Activated CD4-positive, alpha-beta memory T cell treated with anti-CD3 and anti-CD28 coated beads, Interleukin-2, amount 10 ng/mL, durations not matched to agents 7 days and 5 days (primary cell): ENCODE data around the gene NLRC4. TPM values are rescaled to one million over a fixed set of nuclear protein-coding genes. Genes with fewer than 3 reads are reported as not detected.

ENCODE experiments used
- CTCF ChIA-PET: fragments of 350-600 bp; sonication (Branson Sonifier 250); formaldehyde crosslinking; loops from one replicate; lab custom pipeline; 2021; ENCODE audit warnings: antibody characterized with exemption, inconsistent platforms; lab: Charles Lee
- POLR2A ChIA-PET: fragments of 350-600 bp; sonication (Branson Sonifier 250); formaldehyde crosslinking; loops from one replicate; lab custom pipeline; 2021; ENCODE audit warnings: antibody characterized with exemption; lab: Charles Lee
- DNase-seq: peaks from one replicate; pipeline ENCODE4 v3.0.0-alpha.2; 2020
- H3K27ac Mint-ChIP-seq: one replicate; pipeline ENCODE4 v1.8.0; 2021; ENCODE audit warnings: mild to moderate bottlenecking, mixed read lengths
- H3K27me3 Mint-ChIP-seq: one replicate; pipeline ENCODE4 v1.8.0; 2021; ENCODE audit warnings: mixed read lengths
- H3K36me3 Mint-ChIP-seq: one replicate; pipeline ENCODE4 v1.8.0; 2021; ENCODE audit warnings: low read depth, mixed read lengths
- H3K4me1 Mint-ChIP-seq: one replicate; pipeline ENCODE4 v1.8.0; 2021; ENCODE audit warnings: mixed read lengths
- H3K4me3 Mint-ChIP-seq: one replicate; pipeline ENCODE4 v1.8.0; 2021; ENCODE audit warnings: mild to moderate bottlenecking, mixed read lengths
- H3K9me3 Mint-ChIP-seq: one replicate; pipeline ENCODE4 v1.8.0; 2021; ENCODE audit warnings: mixed read lengths
- total RNA-seq, 2 experiments: library from RNA; stranded (reverse); gene quantifications; one replicate each; pipeline ENCODE4 v1.2.3, GENCODE V29; 2021

Gene NLRC4
- total RNA-seq, 2 experiments from 2014 or later = 0.08 to 0.30 TPM

DNA sequence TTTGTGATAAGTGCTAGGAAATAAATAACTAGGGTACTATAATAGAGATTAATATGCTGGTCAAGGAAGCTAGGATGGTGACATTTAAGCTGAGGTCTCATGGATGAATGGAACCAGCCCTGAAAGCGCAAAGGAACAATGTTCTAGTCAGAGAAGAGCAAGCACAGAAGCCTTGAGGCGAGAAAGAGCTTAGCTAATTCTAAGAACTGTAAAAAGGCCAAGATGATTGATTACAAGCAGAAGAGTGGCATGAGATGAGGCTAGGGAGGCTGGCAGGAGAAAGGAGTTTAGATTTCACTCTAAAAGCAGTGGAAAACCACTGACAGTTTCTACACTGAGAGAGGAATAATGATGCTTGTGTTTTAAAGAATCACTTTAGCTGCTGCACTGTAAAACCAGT lies 9.6 kb upstream of the NLRC4 start:
- no peak for DNase-seq
- CTCF ChIA-PET = no interaction called here
- no peak overlapping the region for H3K27ac Mint-ChIP-seq

DNA sequence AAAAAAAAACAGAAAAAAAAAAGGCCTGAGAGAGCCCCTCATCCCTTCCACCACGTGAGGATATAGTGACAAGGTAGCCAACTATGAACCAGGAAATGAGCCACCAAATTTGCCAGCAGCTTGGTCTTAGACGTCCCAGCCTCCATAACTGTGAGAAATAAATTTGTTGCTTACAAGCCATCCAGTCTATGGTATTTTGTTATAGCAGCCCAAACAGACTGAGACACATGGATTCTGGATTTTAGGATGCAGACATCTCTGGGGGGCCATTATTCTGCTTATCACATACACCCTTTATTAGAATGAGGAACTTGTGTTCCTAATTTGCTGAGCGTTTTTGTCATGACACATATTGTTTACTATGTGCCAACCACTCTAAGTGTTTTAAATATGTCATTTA lies 7.6 kb upstream of the NLRC4 start:
- no peak overlapping the region for H3K4me3 Mint-ChIP-seq
- H3K36me3 Mint-ChIP-seq = no peaks in the 10 kb centered on the region
- ChIA-PET POLR2A (no interaction called here), CTCF (interaction anchor here (0.6 kb wide), 1 partner anchor 433 kb away, joined by 4 read pairs; no protein-coding TSS in a partner anchor)
- no peaks in the 10 kb centered on the region for H3K9me3 Mint-ChIP-seq
- peaks cover 5% of the 10 kb centered on the region for H3K27me3 Mint-ChIP-seq
- H3K4me1 Mint-ChIP-seq = peaks cover 7% of the 10 kb centered on the region
- no peak for DNase-seq
- no peak overlapping the region for H3K27ac Mint-ChIP-seq

More for the DNA sequence above, 9.6 kb upstream of the NLRC4 start:
- peaks cover 5% of the 10 kb centered on the region for H3K27me3 Mint-ChIP-seq
- peaks cover 16% of the 10 kb centered on the region for H3K4me1 Mint-ChIP-seq
- POLR2A ChIA-PET = no interaction called here
- no peaks in the 10 kb centered on the region for H3K9me3 Mint-ChIP-seq
- H3K36me3 Mint-ChIP-seq = peaks cover 2% of the 10 kb centered on the region
- H3K4me3 Mint-ChIP-seq = no peak overlapping the region

DNA sequence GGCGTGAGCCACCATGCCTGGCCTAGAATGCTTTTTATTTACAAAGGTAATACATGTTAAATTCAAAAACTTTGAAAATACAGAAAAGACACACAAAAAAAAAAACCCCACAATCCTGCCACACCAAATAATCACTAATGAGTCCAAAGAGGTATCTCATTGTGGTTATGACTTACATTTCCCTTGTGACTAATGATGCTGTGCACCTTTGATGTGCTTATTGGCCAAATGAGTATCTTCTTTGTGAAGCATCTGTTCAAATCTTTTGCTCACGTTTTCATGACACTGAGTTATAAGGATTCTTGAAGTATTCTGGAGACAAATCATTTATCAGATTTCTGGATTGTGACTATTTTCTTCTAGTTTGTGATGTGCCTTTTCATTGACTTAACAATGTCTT lies 6.4 kb upstream of the NLRC4 start:
- DNase-seq = no peak
- ChIA-PET POLR2A (interaction anchor here (0.7 kb wide), 1 partner anchor 172 kb away, joined by 3 read pairs; no protein-coding TSS in a partner anchor), CTCF (no interaction called here)
- Mint-ChIP-seq H3K4me1 (no peaks in the 10 kb centered on the region), H3K4me3 (no peak overlapping the region), H3K27me3 (peaks cover 5% of the 10 kb centered on the region), H3K9me3 (no peaks in the 10 kb centered on the region), H3K27ac (no peak overlapping the region), H3K36me3 (no peaks in the 10 kb centered on the region)

DNA sequence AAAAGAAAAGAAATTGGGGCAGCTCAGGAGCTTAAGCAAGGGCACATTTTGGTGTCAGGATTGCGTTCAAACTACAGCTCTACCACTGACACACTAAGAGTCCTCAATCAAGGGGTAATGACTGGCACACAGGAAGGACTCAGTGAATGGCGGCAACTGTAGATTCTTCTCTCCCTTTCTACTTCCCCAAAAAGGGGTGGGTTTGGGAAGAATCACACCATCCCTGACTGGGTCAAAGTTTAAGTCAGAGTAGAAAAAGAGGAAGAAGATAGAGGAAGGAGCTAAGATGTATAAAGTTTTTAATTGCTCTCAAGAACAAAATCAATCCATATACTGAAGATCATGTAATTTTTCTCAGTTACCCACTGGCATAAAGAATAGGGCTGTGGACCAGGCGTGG lies 2.6 kb downstream of the NLRC4 start:
- no peaks in the 10 kb centered on the region for H3K36me3 Mint-ChIP-seq
- H3K4me1 Mint-ChIP-seq = peaks cover 10% of the 10 kb centered on the region
- DNase-seq = no peak
- no peak overlapping the region for H3K27ac Mint-ChIP-seq
- no peaks in the 10 kb centered on the region for H3K27me3 Mint-ChIP-seq
- POLR2A ChIA-PET = interaction anchor here (0.6 kb wide), 1 partner anchor 50 kb away, joined by 3 read pairs; no protein-coding TSS in a partner anchor
- CTCF ChIA-PET = no interaction called here
- no peaks in the 10 kb centered on the region for H3K9me3 Mint-ChIP-seq
- H3K4me3 Mint-ChIP-seq = no peak overlapping the region

DNA sequence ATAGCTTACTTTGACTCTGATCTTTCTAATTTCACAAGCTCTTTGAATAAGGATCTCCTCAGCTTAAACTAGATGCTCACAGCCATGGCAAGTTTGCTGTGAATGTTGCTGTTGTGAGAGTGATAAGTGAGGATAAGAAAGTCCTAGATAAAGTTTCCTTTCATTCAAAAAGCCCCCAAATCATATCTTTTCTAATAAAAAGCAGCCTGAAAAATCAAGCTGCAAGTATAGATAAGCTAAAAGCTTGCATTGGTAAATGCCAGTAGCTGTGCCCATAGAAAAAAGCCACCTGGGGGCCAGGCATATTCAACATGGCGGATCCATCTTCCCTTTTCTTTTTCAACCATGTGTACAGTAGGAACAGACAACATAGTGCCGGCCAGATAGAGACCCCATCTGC lies 4.3 kb downstream of the NLRC4 start:
- Mint-ChIP-seq H3K27ac (no peak overlapping the region), H3K27me3 (no peaks in the 10 kb centered on the region), H3K4me3 (no peak overlapping the region), H3K36me3 (no peaks in the 10 kb centered on the region), H3K4me1 (peaks cover 9% of the 10 kb centered on the region), H3K9me3 (no peaks in the 10 kb centered on the region)
- ChIA-PET CTCF (interaction anchor here (0.7 kb wide), 1 partner anchor 186 kb away, joined by 5 read pairs; no protein-coding TSS in a partner anchor), POLR2A (no interaction called here)
- no peak for DNase-seq

DNA sequence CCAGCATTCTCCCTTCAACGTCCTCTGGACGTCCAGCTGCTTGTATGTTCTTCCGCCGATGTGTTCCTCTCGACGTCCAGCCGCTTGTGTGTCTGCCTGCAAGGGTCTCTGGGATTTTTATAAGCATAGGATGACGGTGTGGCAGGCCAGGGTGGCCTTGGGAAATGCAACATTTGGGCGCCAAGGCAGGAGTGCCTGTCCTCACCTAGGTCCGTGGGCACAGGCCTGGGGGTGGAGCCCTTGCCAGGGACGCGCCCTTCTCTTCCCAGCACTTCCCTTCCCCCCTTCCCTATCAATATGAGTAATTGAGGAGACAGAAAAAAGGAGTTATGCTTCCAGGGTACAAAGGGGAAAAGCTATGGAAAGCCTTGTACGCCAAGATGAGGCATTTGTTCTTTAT lies 6.4 kb downstream of the NLRC4 start:
- Mint-ChIP-seq H3K4me3 (no peak overlapping the region), H3K4me1 (peaks cover 2% of the 10 kb centered on the region), H3K9me3 (no peaks in the 10 kb centered on the region), H3K36me3 (no peaks in the 10 kb centered on the region), H3K27me3 (no peaks in the 10 kb centered on the region), H3K27ac (no peak overlapping the region)
- ChIA-PET POLR2A (no interaction called here), CTCF (interaction anchor here (0.6 kb wide), 1 partner anchor 24 kb away, joined by 3 read pairs; no protein-coding TSS in a partner anchor)
- DNase-seq = no peak

DNA sequence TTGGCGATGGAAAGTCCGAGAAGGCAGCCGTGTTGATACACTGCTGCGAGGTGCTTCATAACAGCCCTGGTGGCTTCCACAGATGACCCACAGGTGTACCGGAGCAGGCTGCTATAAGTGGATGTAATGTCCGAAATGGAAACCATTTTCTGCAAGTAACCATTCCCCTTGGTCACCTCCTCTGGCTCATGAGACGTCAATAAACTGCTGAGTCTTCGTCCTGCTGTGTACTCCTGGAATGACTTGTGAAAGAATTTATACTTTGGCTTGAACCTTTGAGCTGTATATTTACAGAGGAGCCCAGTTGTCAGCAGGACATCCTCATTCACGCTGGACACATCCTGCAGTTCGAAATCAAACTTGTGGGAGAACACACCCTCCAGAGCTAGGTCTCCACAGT lies 14.4 kb downstream of the NLRC4 start:
- H3K4me1 Mint-ChIP-seq = no peaks in the 10 kb centered on the region
- no peaks in the 10 kb centered on the region for H3K9me3 Mint-ChIP-seq
- CTCF ChIA-PET = no interaction called here
- H3K4me3 Mint-ChIP-seq = no peak overlapping the region
- H3K27me3 Mint-ChIP-seq = no peaks in the 10 kb centered on the region
- H3K36me3 Mint-ChIP-seq = no peaks in the 10 kb centered on the region
- no peak overlapping the region for H3K27ac Mint-ChIP-seq
- no peak for DNase-seq
- POLR2A ChIA-PET = interaction anchor here (1.1 kb wide), 1 partner anchor 28 kb away, joined by 3 read pairs; the partner anchor contains the start of gene YIPF4

DNA sequence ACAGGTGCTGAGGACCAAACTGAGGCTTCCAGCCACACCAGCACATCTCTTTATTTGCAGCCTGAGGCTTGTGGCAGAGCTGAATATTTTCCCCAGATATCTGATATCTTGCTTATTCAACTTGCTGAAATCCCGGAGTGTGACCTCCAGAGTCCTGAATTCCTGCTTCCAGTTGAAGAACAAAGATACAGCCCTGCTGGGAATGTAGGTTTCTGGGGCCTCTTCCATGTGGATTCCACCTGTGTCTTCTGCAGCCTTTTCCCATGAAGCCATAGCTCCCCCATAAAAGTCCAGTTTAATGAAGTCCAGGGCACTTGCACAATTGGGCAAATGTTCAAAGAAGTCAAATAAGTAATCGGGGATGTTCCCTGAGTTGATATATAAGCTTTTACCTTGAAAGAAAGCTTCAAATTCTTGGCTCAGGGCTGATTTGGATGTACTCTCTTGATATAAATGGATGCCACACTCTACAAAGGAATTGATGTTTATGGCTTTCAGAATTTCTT lies 14.9 kb downstream of the NLRC4 start:
- CTCF ChIA-PET = no interaction called here

DNA sequence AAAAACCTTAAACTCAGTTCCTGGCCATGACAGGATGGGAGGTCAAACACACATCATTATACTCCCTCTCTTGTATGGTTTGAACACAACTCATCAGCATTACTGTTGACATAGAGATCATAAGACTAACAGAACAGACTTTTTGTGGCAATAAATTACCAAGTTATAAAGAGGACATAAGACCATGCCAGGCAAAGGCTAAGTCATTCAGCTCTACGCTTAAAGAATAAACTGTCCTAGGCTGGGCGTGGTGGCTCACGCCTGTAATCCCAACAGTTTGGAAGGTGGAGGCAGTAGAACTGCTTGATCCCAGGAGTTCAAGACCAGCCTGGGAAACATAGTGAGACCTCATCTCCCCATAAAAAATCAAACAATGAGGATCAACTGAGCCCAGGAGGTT lies 16.4 kb downstream of the NLRC4 start:
- no peaks in the 10 kb centered on the region for H3K27me3 Mint-ChIP-seq
- no peak overlapping the region for H3K27ac Mint-ChIP-seq
- H3K4me1 Mint-ChIP-seq = no peaks in the 10 kb centered on the region
- POLR2A ChIA-PET = no interaction called here
- no peaks in the 10 kb centered on the region for H3K9me3 Mint-ChIP-seq
- CTCF ChIA-PET = interaction anchor here (0.6 kb wide), 1 partner anchor 322 kb away, joined by 3 read pairs; no protein-coding TSS in a partner anchor
- no peaks in the 10 kb centered on the region for H3K36me3 Mint-ChIP-seq
- H3K4me3 Mint-ChIP-seq = no peak overlapping the region
- no peak for DNase-seq

More for the DNA sequence above, 14.9 kb downstream of the NLRC4 start:
- H3K9me3 Mint-ChIP-seq = no peaks in the 10 kb centered on the region
- no peak for DNase-seq
- no peak overlapping the region for H3K27ac Mint-ChIP-seq
- no peaks in the 10 kb centered on the region for H3K4me1 Mint-ChIP-seq
- H3K36me3 Mint-ChIP-seq = no peaks in the 10 kb centered on the region
- no peaks in the 10 kb centered on the region for H3K27me3 Mint-ChIP-seq
- no peak overlapping the region for H3K4me3 Mint-ChIP-seq
- POLR2A ChIA-PET = interaction anchor here (1.1 kb wide), 1 partner anchor 28 kb away, joined by 3 read pairs; the partner anchor contains the start of gene YIPF4

DNA sequence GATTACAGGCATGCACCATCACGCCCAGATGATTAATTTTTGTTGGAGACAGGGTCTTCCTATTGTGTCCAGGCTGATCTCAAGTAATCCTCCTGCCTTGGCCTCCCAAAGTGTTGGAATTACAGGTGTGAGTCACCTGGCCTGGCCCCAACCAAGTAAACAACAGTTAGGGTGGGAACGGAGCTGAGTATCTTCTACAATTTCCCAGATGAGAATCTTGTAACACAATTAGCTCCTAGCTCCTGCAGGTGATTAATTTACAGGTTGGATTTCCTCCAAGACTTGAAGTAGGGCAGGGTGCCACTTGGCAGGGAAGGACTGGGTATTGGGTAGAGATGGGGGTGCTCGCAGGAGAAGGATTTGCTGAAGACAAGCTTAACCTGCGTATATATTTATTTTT lies 17.8 kb downstream of the NLRC4 start:
- no peak overlapping the region for H3K4me3 Mint-ChIP-seq
- no peaks in the 10 kb centered on the region for H3K9me3 Mint-ChIP-seq
- POLR2A ChIA-PET = no interaction called here
- no peak overlapping the region for H3K27ac Mint-ChIP-seq
- DNase-seq = no peak
- H3K27me3 Mint-ChIP-seq = no peaks in the 10 kb centered on the region
- H3K4me1 Mint-ChIP-seq = no peaks in the 10 kb centered on the region
- CTCF ChIA-PET = no interaction called here
- no peaks in the 10 kb centered on the region for H3K36me3 Mint-ChIP-seq

DNA sequence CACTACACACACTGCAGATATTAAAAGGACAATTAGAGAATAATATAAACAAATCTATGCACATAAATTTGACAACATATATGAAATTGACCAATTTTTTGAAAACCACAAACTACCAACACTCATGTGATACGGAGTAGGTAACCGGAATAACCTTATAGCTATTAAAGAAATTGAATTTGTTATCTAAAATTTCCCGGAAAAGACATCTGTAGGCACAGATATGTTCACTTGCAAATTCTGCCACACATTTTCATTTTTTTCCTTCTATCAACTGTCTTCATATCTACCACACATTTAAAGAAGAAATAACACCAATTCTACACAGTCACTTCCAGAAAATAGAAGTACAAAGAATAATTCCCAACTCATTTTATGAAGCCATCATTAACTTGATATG lies 22.4 kb downstream of the NLRC4 start:
- no peaks in the 10 kb centered on the region for H3K9me3 Mint-ChIP-seq
- no peaks in the 10 kb centered on the region for H3K36me3 Mint-ChIP-seq
- CTCF ChIA-PET = no interaction called here
- no peaks in the 10 kb centered on the region for H3K4me1 Mint-ChIP-seq
- no peak overlapping the region for H3K4me3 Mint-ChIP-seq
- no peaks in the 10 kb centered on the region for H3K27me3 Mint-ChIP-seq
- no peak overlapping the region for H3K27ac Mint-ChIP-seq
- POLR2A ChIA-PET = interaction anchor here (0.6 kb wide), 1 partner anchor 82 kb away, joined by 3 read pairs; no protein-coding TSS in a partner anchor
- no peak for DNase-seq

DNA sequence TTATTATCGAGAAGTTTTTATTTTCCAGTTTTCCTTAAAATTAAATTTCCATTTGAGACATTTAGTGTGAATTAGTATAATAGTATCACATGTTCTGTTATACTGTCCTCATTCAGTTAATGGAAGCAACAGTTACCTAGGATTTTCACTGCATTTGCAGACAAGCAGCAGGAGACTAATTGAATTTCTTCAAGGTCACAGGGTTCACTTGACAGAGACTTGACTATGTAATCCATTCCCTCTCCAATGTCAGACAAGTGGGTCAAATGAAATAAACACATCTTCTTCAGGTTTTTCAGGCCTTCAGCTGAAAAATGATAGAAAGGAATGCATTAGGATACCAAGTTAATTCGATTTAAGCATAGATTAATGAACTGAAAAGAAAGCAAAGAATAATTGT lies 26.7 kb downstream of the NLRC4 start:
- Mint-ChIP-seq H3K27me3 (no peaks in the 10 kb centered on the region), H3K9me3 (no peaks in the 10 kb centered on the region), H3K36me3 (peaks cover 3% of the 10 kb centered on the region), H3K4me1 (no peaks in the 10 kb centered on the region), H3K4me3 (no peak overlapping the region), H3K27ac (no peak overlapping the region)
- CTCF ChIA-PET = no interaction called here
- POLR2A ChIA-PET = no interaction called here
- no peak for DNase-seq

DNA sequence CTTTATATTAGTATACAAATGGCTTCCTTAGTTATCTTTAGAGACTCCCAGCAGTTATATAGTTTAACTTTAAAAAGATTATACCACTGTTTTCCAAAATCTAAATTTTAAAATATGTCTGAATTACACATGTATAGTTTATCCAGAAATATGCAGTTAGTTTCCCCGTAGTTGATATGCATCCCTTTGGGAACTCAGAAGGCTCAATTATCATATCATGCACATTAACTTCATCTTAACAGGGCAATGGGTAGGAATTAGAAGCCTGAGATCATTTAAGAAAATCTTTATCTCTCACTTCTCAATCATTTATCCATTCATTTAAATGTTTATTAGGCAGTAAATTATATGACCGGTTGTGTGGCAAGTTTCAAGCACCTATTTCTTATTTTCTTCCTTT lies 27.2 kb downstream of the NLRC4 start:
- Mint-ChIP-seq H3K4me1 (peaks cover under 1% of the 10 kb centered on the region), H3K27me3 (no peaks in the 10 kb centered on the region), H3K9me3 (no peaks in the 10 kb centered on the region), H3K36me3 (peaks cover 3% of the 10 kb centered on the region), H3K4me3 (no peak overlapping the region), H3K27ac (no peak overlapping the region)
- CTCF ChIA-PET = no interaction called here
- POLR2A ChIA-PET = no interaction called here
- DNase-seq = no peak

DNA sequence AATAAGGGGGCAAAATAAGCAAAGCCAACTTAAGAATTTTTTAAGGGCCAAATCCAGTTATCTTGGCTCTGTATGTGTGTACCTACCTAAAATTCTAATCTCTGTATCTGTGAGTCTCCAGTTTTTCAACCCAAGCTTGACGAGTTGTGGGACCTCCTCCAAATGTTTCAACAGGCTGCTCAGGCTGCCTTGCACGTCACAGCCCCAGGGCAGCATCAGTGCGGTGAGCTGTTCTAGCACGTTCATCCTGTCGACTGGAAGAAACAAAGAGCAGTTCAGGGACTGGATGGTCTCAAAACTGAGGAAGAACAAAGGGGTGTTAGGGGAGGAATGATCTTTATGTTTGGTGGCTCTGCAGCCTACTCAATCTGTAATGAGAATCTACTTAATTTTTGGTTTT lies 29.4 kb downstream of the NLRC4 start:
- ChIA-PET POLR2A (no interaction called here), CTCF (no interaction called here)
- no peak overlapping the region for H3K4me3 Mint-ChIP-seq
- no peak for DNase-seq
- peaks cover 3% of the 10 kb centered on the region for H3K36me3 Mint-ChIP-seq
- no peaks in the 10 kb centered on the region for H3K9me3 Mint-ChIP-seq
- H3K27ac Mint-ChIP-seq = no peak overlapping the region
- peaks cover 2% of the 10 kb centered on the region for H3K4me1 Mint-ChIP-seq
- no peaks in the 10 kb centered on the region for H3K27me3 Mint-ChIP-seq
